ENCODE data around the gene ATG2A. TPM values are rescaled to one million over a fixed set of nuclear protein-coding genes. Genes with fewer than 3 reads are reported as not detected.

ATG2A gene
- total RNA-seq, 1 experiment from 2014 or later, result 24.7 TPM

DNA sequence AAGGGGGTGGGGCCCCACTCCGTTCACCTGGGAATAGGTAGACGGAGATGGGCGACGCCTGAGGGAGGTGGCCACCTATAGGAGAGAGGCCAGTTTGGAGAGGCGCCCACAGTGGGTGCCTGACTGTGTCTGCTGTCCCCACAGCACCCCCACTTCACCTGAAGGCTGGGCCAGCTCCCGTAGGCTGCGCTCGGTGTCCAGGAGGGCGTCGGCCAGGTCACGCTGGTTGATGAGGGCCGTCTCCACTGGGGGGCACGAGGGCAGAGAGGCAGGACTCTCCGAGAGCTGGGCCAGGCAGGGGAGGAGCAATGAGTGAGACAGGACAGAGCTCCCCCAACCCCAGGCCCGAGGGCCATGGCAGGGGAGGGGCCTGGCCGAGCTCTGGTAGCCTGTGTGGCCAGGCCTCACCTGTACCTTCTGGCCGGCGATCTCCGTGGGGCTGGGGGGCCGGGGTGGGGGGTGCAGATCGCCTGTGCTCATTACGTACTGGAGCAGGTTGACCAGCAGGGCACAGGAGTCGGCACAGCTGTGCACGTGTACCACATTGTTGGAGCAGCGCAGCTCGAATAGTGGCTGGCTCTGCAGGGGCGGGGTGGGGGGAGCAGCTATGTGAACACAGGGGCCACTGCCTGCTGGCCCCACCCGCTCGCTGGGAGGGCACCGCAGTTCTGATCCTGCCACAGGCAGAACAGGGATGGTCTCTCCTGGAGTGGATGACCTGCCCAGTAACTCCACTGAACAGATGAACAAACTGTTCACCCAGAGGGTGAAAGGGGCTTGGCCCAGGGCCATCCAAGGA is 14.7 kb downstream of the ATG2A start (continued):
- no peak for TF ChIP-seq ZBTB33 (IDR thresholded peaks at IDR 0.05; ENCODE audit: extremely low read depth, insufficient replicate concordance, low read length)
- no peak for TF ChIP-seq FOSL1 (IDR thresholded peaks at IDR 0.05; ENCODE audit: low read depth)
- no peak for TF ChIP-seq MAX (IDR thresholded peaks at IDR 0.05)
- no peak for TF ChIP-seq ELF1 (IDR thresholded peaks at IDR 0.05; ENCODE audit: borderline replicate concordance, low read depth)

DNA sequence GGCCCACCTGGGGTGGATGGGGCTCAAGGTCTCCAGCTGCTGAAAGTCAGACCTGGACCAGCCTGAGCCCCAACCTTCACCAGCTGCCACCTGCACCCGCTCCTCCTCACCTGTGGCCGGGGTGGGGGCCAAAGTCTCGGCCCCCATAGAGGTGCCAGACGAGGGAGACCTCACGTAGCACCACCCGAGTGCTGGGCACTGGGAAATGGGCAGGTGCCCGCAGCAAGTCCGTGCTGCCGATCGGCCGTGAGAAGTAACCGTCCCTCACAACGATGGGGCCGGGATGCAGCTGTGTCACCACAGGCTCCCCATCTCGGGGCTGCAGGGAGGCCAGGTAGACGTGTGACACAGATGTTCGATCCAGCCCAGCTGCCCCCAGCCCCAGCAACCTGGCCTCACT is 16.2 kb downstream of the ATG2A start:
- no peaks in the 10 kb centered on the region for H3K9me2 ChIP-seq (ENCODE audit: insufficient read depth)
- H3K36me3 ChIP-seq (ENCODE audit: control insufficient read depth in 1 of 2, insufficient read depth in 2 of 2, low read length in 2 of 2), result no peaks in the 10 kb centered on the region
- H2AFZ ChIP-seq (ENCODE audit: low read depth, low read length, poor library complexity, severe bottlenecking), result no peak overlapping the region
- no peaks in the 10 kb centered on the region for H3K27me3 ChIP-seq (ENCODE audit: insufficient read depth, low read length)
- no peak overlapping the region for H3K4me3 ChIP-seq (replicated peaks in 1 of 2; ENCODE audit: low read depth in 1 of 2, low read length in 2 of 2)
- H3K9me3 ChIP-seq (ENCODE audit: control insufficient read depth in 1 of 2, insufficient read depth in 1 of 2, low read depth in 1 of 2, low read length in 2 of 2), result no peaks in the 10 kb centered on the region
- peak overlapping the region; percentile 37 for H3K9ac ChIP-seq (ENCODE audit: low read length)
- peak overlapping the region; percentile 30 for H3K4me2 ChIP-seq (ENCODE audit: low read length)
- ATAC-seq (0 out of 2 replicates have a peak, but pooled peaks have one; percentile 2), DNase-seq (ENCODE audit: low read depth, low spot score) (no peak)
- no TSS peak for BruUV-seq (replicated peaks)
- CTCF ChIA-PET, result interaction anchor here (1.4 kb wide), 1 partner anchor 13 kb away, joined by 4 read pairs; no protein-coding TSS in a partner anchor
- peaks cover 0 to 10% of the 10 kb centered on the region in 2 experiments; a peak in 2 of 4 replicates for H3K4me1 ChIP-seq (ENCODE audit: control insufficient read depth in 1 of 2, insufficient read depth in 2 of 2, low read length in 2 of 2)
- H3K79me2 ChIP-seq (ENCODE audit: insufficient read depth, low read length), result no peaks in the 10 kb centered on the region
- no peak overlapping the region for H3K27ac ChIP-seq (ENCODE audit: low read depth, low read length)
- TF ChIP-seq TCF7L2 (IDR thresholded peaks at IDR 0.05; ENCODE audit: borderline replicate concordance, extremely low read depth, insufficient read depth, insufficient read length) (no peak), POLR2AphosphoS5 (IDR thresholded peaks at IDR 0.05; ENCODE audit: low read depth, low read length) (no peak), SP1 (IDR thresholded peaks at IDR 0.05; ENCODE audit: low read depth) (no peak), EZH2 (IDR thresholded peaks at IDR 0.05) (no peak), SRF (IDR thresholded peaks at IDR 0.05; ENCODE audit: low read depth) (no peak), FOSL1 (IDR thresholded peaks at IDR 0.05; ENCODE audit: low read depth) (no peak), EZH2phosphoT487 (IDR thresholded peaks at IDR 0.05; ENCODE audit: borderline replicate concordance) (no peak), YY1 (IDR thresholded peaks at IDR 0.05; ENCODE audit: extremely low read depth, insufficient replicate concordance, low read depth, low read length) (no peak), RAD21 (IDR thresholded peaks at IDR 0.05; ENCODE audit: low read depth) (no peak), POLR2A (IDR thresholded peaks at IDR 0.05; ENCODE audit: borderline replicate concordance, extremely low read depth, insufficient read depth, insufficient read length) (no peak)
- TF ChIP-seq, protein P1, sequence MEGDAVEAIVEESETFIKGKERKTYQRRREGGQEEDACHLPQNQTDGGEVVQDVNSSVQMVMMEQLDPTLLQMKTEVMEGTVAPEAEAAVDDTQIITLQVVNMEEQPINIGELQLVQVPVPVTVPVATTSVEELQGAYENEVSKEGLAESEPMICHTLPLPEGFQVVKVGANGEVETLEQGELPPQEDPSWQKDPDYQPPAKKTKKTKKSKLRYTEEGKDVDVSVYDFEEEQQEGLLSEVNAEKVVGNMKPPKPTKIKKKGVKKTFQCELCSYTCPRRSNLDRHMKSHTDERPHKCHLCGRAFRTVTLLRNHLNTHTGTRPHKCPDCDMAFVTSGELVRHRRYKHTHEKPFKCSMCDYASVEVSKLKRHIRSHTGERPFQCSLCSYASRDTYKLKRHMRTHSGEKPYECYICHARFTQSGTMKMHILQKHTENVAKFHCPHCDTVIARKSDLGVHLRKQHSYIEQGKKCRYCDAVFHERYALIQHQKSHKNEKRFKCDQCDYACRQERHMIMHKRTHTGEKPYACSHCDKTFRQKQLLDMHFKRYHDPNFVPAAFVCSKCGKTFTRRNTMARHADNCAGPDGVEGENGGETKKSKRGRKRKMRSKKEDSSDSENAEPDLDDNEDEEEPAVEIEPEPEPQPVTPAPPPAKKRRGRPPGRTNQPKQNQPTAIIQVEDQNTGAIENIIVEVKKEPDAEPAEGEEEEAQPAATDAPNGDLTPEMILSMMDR (IDR thresholded peaks at IDR 0.05 in 2 of 3, conservative IDR thresholded peaks at IDR 0.05 in 1 of 3; ENCODE audit: borderline replicate concordance in 1 of 3, insufficient read depth in 1 of 3, low read depth in 2 of 3, low read length in 2 of 3), result no peak
- TF ChIP-seq, protein P2, sequence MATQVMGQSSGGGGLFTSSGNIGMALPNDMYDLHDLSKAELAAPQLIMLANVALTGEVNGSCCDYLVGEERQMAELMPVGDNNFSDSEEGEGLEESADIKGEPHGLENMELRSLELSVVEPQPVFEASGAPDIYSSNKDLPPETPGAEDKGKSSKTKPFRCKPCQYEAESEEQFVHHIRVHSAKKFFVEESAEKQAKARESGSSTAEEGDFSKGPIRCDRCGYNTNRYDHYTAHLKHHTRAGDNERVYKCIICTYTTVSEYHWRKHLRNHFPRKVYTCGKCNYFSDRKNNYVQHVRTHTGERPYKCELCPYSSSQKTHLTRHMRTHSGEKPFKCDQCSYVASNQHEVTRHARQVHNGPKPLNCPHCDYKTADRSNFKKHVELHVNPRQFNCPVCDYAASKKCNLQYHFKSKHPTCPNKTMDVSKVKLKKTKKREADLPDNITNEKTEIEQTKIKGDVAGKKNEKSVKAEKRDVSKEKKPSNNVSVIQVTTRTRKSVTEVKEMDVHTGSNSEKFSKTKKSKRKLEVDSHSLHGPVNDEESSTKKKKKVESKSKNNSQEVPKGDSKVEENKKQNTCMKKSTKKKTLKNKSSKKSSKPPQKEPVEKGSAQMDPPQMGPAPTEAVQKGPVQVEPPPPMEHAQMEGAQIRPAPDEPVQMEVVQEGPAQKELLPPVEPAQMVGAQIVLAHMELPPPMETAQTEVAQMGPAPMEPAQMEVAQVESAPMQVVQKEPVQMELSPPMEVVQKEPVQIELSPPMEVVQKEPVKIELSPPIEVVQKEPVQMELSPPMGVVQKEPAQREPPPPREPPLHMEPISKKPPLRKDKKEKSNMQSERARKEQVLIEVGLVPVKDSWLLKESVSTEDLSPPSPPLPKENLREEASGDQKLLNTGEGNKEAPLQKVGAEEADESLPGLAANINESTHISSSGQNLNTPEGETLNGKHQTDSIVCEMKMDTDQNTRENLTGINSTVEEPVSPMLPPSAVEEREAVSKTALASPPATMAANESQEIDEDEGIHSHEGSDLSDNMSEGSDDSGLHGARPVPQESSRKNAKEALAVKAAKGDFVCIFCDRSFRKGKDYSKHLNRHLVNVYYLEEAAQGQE (IDR thresholded peaks at IDR 0.05; ENCODE audit: low read depth), result no peak
- POLR2A ChIA-PET, result no interaction called here
- no peaks in the 10 kb centered on the region for H4K20me1 ChIP-seq (ENCODE audit: insufficient read depth)
- RAD21 ChIA-PET (ENCODE audit: low non-redundant PET in 1 of 2, low total read pairs in 2 of 2, uncharacterized antibody in 2 of 2, unreplicated experiment in 2 of 2), result no interaction called here
- intact Hi-C loops (cut with micrococcal nuclease), result no loop called here

All from HCT116 (cell line).